Limb (tissue), 2 donors: ENCODE results near the gene TSSK6.

Source experiments
- DNase-seq, 2 donors: peaks; one replicate each; pipeline ENCODE4 v3.0.0-alpha.2; 2016; ENCODE audit errors: extremely low spot score in 2 of 2

TSSK6 gene

GRCh38 chr19:19465436-19466070, 49.8 kb downstream of the TSSK6 start:
- DNase-seq, result no peak

GRCh38 chr19:19464339-19465098, 50.8 kb downstream of the TSSK6 start:
- DNase-seq, result peak in 1 of 2 donors; percentile 68
